Endometrial microvascular endothelial cells (primary cell): Measurements from ENCODE around the gene SARDH. TPM values are rescaled to one million over a fixed set of nuclear protein-coding genes. Genes with fewer than 3 reads are reported as not detected.

ENCODE experiments used
- in situ Hi-C: cut with HindIII; loops from 2 replicates; pipeline ENCODE4 v1.10.0; 2017; ENCODE audit warnings: low sequenced_read_pairs, low pct_unique_long_range_greater_than_20kb; ENCODE audit errors: inconsistent ontology term
- total RNA-seq: library from RNA; depleted of rRNA; stranded (reverse); fragments of >200 nt; gene quantifications from one replicate; pipeline ENCODE4 v1.2.3, GENCODE V29; 2015; ENCODE audit errors: inconsistent ontology term

Gene SARDH
- total RNA-seq, 1 donor from 2014 or later: not detected

DNA sequence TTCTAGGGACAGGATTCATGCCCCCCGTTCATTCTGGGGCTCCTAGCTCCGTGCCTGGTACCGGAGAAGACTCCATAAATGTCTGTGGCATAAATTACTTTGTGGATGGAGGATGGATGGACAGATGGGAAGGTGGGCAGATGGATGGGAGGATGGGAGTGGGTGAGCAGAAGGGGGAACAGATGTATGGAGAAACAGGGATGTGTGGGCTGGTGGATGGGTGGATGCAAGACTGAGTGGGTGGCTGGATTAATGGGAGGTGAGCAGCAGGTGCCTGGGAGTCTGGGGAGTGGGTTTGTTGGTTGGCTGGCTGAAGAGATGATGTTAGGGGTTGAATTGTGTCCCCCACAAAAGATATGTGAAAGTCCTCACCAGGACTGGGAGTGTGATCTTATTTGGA lies 43.5 kb downstream of the SARDH start:
- in situ Hi-C loops: no loop called here

DNA sequence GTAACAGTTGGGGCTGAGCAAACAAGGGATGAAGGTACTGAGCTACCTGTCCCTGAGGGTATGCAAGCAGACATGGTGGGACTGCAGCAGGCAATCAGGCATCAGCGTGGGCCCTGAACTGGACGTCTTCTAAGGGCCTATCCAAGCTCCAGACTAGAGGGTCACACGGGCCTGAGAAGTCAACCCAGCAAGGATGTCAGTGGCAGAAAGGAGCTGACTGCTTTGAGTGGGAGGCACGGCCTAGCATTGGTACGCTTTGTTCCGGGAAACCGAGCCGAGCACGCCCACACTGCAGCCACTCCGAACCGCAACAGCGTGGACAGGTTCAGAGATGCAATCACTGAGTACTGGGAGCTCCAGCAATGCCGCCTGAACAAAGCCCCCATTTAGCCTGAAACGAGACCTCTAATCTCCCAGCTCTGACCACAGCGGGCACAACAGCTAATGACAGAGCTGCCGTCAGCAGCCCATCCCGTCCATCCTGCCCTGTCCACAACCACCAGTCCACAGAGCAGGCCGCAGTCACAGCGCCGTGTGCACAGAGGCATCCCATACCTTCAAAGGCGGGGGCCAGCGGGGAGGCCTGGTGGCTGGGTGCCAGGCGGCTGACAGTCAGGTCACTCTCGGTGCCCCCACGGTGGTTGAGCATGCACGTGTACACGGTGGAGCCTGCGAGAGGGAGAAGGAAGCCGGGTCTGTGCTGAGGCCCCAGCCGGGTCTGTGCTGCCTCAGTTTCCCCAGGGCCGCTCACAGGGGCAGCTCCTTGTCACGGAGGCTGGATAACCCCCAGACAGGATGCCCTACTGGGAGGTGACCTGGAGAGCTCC lies 44.2 kb downstream of the SARDH start:
- in situ Hi-C loops: no loop called here

DNA sequence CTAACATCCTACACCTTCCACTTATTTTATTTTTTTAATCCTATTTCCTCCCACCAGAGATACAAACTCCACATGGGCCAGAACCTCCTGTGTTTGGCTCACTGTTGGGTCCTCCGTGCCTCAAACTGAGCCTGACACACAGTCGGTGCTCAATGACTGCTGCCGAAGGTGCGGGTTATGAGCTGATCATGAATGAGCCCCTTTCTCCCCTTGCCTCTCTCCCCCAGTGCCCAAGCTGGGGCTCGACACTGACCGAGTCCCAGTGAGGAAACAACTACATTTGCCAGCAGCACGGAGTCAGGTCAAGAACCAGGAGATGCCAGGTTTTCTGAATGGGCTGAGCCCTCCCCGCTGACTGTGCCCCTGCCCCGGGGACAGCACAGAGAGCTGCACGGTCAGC lies 45.0 kb downstream of the SARDH start:
- in situ Hi-C loops: no loop called here

DNA sequence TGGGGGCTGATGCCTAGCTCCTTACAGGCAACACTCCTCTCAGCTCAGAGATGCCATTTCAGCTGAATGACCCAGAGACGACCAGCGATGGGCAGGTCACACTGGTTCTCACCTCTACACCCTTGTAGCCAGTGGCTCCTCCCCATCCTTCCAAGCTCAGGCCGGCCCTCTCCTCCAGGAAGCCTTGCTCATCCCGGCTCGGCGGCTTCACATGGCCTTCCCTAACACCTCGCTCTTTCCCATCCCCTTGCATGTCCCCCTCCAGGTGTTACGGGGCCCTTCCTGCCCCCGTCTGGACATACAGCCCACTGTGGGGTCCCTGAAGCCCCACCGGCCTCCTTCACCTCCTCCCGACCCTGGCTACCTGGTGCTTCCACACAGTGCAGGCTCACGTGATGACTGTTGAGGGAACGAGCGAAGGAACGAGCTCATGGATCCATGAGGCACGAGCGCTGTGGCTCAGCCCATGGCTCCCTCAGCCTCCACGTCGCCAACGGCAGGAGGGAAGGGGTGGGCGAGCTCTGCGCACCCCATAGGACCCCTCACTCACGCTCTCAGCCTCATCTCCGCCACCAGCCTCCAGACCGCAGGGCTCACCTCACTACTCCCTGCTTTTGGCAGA lies 45.7 kb downstream of the SARDH start:
- in situ Hi-C loops: no loop called here

- in situ Hi-C loops: no loop called here
Observed at GRCh38 chr9:133691626-133692363, 46.4 kb downstream of the SARDH start.

- in situ Hi-C loops: no loop called here
Observed at GRCh38 chr9:133691191-133691590, 47.0 kb downstream of the SARDH start.

DNA sequence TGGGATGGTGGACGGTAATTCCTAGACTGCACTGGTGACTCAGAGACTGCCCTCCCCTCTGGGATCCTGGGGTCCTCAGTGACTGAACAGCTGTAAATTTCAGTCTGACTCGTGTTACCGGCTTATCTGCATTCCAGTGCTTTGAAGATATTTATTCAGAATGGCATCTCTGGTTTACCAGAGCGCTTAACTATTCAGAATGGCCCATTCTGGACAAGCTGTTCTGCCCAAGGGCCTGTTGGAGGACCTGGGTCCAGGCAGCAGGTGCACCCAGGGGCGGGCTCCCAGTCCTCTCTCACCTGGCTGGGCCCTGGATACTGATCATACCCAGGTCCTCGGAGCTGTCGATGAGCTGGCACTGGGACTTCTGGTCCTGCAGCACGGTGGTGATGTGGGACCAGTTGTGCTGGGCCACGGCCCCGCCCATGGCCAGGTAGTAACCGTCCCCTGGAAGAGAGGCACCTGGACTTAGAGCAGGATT lies 48.0 kb downstream of the SARDH start:
- in situ Hi-C loops: no loop called here

- in situ Hi-C loops: no loop called here
Observed at GRCh38 chr9:133689151-133689763, 48.9 kb downstream of the SARDH start.

DNA sequence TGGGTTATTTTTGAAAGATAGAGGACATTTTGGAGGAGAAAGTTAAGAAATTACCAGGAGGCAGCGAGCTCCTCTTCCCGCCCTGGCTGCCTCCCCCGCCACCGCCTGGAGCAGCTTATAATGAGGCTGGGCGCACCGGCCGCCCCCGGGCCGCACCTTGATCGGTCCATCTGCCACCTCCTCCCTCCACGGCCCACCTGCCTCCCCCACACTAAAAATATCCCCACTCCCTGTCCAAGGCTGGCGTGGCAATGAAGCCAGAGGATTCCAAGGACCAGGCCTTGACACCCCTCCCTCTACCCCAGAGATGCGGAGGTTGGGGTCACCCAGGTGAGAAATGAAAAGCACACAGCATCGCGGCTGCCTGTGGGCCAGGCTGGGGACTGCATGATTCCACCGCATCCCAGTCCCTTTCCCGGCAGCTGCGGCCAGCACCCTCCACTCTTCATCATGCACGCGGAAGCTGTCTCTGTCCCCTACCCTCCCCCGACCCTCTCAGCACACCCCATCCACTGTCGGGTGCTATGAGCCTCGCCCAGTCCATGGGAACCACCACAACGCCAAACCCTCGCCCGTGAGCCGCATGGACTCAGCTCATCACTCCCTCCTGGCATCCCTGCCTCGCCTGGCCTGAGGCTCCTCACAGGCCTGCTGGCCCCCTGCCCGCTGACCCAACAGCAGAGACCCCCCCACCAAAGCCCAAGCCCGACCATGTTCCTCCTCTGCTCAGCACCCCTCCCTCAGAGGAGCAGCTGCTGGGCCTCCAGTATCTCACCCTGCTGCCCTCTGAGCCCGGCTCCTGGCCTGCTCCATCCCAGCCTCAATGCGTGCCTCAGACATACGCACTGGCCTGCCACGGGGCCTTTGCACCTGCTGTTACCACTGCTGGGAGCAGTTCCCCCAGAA lies 50.0 kb downstream of the SARDH start:
- in situ Hi-C loops: no loop called here

DNA sequence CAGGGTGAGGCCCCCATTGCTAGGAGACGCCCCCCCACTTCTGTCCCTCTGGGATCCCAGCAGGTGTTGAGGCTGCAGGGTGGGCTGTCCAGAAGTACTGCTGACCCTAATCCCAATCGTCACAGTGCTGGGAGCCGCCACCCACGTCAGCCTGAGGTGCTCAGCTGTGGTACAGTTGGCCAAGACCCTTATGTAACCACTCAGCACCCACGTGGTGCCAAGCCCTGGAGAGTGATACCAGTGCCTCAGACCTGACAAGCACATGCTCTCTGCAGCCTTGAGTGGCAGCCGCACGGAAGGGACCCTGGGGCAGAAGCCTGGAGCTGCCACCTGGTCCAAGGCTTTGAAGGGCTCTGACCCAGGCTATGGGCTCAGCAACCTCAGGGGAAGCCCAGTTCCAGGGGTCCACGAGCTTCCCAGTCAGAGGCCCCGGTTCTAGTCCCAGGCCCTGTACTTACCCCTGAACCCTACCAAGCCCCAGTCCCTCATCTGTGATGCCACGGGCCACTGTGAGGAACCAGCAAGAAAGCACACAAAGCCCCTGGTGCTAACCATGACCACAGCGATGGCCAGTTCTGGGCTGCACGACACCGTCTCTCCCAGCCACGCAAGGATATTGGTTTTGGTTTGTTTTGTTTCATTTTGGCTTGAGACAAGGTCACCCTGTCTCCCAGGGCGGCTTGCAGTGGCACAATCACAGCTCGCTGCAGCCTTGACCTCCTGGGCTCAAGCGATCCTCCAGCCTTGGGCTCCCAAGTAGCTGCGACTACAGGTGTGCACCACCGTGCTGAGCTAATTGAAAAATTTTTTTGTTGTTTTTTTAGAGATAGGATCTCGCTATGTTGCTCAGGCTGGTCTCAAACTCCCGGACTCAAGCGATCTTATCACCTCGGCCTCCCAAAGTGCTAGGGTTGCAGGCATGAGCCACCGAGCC lies 51.2 kb downstream of the SARDH start:
- in situ Hi-C loops: no loop called here

DNA sequence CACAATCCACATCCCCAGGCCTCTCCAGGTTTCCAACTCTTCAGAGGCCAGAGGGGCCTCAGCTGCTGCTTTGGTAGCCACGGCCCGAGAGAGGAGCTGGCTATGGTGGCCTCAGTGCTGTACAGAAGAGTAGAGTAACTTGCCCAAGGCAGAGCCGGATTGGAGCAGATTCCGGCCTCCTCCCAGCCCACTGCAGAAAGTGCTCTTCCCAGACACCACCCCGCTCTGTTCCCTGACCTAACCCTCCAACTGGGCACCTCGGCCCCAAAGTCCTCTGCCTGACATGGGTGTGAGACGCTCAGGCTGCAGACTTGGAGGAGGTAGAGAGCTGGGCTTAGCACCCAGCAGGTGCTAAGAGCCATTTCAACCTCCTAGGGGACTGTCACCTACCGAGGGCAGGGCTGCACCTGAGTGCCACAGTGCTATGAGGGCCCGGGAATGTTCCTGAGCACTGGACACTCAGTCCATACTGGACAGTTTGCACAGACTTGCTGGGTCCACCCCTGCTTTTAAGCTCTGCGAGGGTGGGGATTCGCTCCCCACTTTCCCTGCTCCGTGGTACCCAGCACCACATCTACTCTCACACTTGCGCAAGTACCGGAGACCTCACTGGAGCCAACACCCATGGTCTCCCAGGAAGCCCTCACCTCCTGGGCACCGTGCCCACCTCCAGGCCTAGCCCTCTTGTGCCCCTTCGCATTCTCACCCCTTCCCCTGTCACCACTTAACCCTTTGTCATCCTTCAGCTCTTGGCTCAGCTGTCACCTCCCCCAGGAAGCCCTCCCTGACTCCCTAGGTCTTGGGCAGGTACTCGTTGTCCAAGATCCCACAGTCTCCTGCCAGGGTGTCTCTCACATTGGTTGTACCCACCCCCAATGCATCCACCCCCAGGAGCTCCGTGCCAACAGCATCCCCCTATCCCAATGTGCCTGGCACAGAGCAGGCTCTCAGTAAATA lies 52.2 kb downstream of the SARDH start:
- in situ Hi-C loops: no loop called here

DNA sequence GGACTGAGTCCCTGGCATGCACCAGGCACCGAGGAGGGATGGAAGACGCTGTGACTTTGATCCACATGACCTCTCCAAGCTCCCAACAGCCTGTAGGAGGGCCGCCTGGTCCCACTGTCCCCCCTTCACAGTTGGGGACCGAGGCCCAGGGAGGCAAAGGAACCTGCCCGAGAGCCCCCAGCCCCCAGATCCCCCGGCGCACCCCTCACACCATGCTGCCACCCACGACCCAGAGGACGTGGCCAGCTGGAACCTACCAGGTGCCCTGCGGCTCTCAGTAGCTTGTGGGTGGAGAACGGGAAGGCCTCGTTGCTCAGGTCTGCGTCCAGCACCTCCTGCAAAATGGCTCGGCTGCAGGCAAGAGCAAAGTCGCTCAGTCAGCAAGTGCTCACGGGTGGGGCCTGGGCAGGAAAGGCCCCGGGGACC lies 53.2 kb downstream of the SARDH start:
- in situ Hi-C loops: no loop called here

DNA sequence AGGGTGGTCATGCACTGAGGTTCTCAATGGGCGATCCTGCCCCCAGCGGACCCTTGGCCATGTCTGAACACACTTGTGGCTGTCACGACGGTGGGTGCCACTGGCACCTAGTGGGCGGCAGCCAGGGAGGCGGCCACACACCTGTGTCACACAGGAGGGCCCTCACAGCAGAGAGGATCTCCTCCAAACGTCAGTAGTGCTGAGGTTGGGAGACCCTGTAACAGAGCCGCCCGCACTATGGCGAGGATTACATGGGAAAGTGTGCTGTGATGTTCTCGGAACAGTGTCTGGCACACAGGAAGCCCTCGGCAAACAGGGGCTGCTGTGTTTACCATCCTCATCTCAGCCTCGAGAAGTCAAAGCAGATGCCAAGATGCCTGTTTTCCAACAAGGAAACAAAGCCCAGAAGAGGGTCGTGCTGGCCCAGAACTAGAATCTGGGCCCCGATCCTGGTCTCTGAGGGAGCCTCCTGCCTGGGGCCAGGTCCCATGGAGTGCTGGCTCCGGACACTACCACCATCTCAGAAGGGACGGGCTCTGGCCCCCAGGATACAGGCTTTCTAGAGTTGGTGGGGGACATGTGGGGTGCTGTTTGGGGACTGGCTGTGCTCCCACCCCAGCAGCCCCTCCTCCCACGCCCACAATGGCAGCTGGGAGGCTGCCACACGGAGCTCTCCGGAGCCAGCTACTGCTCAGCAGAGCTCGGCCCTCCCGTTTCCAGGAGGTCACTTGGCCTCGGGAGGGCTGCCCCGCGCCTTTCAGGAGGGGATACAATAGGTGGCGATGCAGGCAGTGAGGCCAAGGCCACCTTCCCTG lies 53.8 kb downstream of the SARDH start:
- in situ Hi-C loops: no loop called here

DNA sequence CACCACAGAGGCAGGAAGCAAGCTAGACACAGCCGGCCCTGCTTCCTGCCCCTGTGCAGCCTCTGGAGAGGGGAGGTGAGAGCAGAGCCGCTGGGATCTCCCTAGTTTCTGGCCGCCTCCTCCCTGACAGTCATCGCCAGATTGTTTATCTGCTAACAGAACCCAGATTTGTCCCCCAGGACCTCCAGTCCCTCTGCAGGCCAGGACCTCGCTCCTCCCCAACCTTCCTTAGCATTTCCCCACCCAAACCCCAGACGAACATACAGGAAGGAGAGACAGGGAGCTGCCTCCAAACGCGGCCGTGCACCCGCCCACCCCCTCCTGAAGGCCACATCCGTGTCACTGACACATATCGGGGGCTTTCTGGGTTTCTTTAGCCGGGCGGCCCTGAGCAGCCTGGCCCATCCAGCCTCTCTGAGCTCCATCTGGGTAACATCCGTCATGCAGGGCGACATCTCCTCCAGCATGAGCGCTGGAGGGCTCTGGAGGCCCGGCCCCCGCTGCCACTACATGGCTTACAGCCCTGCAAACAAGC lies 54.5 kb downstream of the SARDH start:
- in situ Hi-C loops: no loop called here

- in situ Hi-C loops: no loop called here
Observed at GRCh38 chr9:133682818-133683585, 55.1 kb downstream of the SARDH start.
